Measurements from ENCODE around the gene ATG101. TPM values are rescaled to one million over a fixed set of nuclear protein-coding genes. Genes with fewer than 3 reads are reported as not detected.
A peak's percentile ranks its signal among the peaks of the same experiment; 100 is the strongest.

The ATG101 gene
- total and polyA plus RNA-seq, 4 donors, result 12.9 to 31.8 (median 29.4) TPM

DNA sequence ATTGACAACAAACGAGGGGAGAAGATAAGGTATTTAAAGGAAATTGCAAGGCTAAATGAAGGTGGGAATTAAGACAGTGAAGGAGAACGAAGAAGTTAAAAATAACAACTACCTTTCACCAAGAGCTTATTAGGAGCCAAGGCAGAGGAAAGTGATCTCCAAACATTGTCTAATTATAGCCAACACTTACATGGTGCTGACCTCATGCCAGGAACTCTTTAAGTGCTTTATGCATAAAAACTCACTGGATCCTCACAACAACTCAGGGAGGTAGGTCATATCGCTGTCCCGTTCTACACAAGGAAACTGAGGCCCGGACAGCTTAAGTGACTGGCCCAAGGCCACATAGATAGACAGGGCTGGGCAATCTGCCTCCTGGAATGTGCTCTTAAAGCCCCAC is 43.5 kb upstream of the ATG101 start:
- no peaks in the 10 kb centered on the region for H3K36me3 ChIP-seq (ENCODE audit: control insufficient read depth in 4 of 4, insufficient read depth in 3 of 4, low read depth in 1 of 4, low read length in 3 of 4)
- peaks cover 0 to 22% (median 14%) of the 10 kb centered on the region in 4 donors for H3K4me1 ChIP-seq (ENCODE audit: control insufficient read depth in 4 of 4, insufficient read depth in 4 of 4, low read length in 3 of 4)
- H3K9me3 ChIP-seq (ENCODE audit: control insufficient read depth in 4 of 4, low read length in 3 of 4), result no peaks in the 10 kb centered on the region
- peak overlapping the region; percentile 47 to 66 for H3K27ac ChIP-seq (ENCODE audit: low read depth in 1 of 2, low read length in 2 of 2)
- WGBS, result 64% methylated on average over 5 of the region's 5 CpGs
- H3K4me3 ChIP-seq (ENCODE audit: low read depth in 1 of 3, low read length in 3 of 3), result no peak overlapping the region
- no peaks in the 10 kb centered on the region for H3K27me3 ChIP-seq (ENCODE audit: control insufficient read depth in 4 of 4, insufficient read depth in 4 of 4, low read length in 3 of 4)
- H3K9ac ChIP-seq (ENCODE audit: low read depth in 1 of 2, low read length in 2 of 2), result no peak overlapping the region
- TF ChIP-seq, protein P1, sequence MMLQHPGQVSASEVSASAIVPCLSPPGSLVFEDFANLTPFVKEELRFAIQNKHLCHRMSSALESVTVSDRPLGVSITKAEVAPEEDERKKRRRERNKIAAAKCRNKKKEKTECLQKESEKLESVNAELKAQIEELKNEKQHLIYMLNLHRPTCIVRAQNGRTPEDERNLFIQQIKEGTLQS (IDR thresholded peaks at IDR 0.05), result no peak
- TF ChIP-seq RAD21 (IDR thresholded peaks at IDR 0.05) (no peak), FOXA1 (IDR thresholded peaks at IDR 0.05) (no peak), TAF1 (conservative IDR thresholded peaks at IDR 0.05) (no peak), GABPA (IDR thresholded peaks at IDR 0.05 in 1 of 2, conservative IDR thresholded peaks at IDR 0.05 in 1 of 2) (no peak), HNF4A (conservative IDR thresholded peaks at IDR 0.05) (no peak)
- TF ChIP-seq, protein P2, sequence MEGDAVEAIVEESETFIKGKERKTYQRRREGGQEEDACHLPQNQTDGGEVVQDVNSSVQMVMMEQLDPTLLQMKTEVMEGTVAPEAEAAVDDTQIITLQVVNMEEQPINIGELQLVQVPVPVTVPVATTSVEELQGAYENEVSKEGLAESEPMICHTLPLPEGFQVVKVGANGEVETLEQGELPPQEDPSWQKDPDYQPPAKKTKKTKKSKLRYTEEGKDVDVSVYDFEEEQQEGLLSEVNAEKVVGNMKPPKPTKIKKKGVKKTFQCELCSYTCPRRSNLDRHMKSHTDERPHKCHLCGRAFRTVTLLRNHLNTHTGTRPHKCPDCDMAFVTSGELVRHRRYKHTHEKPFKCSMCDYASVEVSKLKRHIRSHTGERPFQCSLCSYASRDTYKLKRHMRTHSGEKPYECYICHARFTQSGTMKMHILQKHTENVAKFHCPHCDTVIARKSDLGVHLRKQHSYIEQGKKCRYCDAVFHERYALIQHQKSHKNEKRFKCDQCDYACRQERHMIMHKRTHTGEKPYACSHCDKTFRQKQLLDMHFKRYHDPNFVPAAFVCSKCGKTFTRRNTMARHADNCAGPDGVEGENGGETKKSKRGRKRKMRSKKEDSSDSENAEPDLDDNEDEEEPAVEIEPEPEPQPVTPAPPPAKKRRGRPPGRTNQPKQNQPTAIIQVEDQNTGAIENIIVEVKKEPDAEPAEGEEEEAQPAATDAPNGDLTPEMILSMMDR (IDR thresholded peaks at IDR 0.05; ENCODE audit: low read depth, low read length, missing input control), result no peak
- DNase-seq (ENCODE audit: low spot score), result no peak

DNA sequence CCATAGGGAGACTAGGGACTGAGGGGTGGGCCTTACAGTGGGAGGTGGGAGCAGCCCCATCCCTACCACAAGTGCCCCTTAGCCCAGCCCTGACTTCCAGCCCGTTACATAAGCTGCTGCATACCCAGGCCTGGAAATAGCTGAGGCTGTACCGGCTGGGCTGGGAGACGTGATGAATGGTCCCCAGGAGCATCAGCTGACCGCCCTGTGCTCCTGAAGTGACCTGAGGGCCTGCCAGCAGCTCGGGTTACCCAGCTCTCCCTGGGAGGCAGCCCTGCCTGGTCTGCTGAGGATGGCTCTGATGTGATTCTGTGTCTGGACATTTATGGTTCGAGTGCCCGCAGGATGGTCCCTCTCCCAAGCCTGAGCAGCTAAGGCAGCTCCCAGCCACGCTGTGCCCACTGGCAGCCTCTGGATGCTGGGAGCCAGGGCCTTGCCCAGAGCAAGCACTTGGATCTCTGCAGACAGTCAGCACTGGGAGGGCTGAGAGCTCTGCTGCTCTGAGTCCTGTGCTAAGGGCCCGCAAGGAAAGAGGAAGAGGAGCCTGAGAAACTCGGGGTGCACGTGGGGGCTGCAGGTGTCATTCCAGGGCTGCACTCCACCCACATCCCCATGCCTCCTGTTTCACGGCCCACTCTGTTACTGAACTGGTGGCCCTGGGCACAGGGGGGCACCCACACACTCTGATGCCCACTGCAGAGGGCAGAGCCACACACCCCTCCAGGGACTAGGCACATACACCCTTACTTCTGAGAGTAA is 42.5 kb upstream of the ATG101 start:
- 84% methylated on average over 12 of the region's 12 CpGs for WGBS
- no peak for DNase-seq (ENCODE audit: low spot score)
- Histone ChIP-seq H3K9ac (ENCODE audit: low read depth in 1 of 2, low read length in 2 of 2) (no peak overlapping the region), H3K27me3 (ENCODE audit: control insufficient read depth in 4 of 4, insufficient read depth in 4 of 4, low read length in 3 of 4) (no peaks in the 10 kb centered on the region), H3K4me1 (ENCODE audit: control insufficient read depth in 4 of 4, insufficient read depth in 4 of 4, low read length in 3 of 4) (peaks cover 0 to 25% (median 17%) of the 10 kb centered on the region in 4 donors), H3K27ac (ENCODE audit: low read depth in 1 of 2, low read length in 2 of 2) (no peak overlapping the region), H3K4me3 (ENCODE audit: low read depth in 1 of 3, low read length in 3 of 3) (no peak overlapping the region), H3K36me3 (ENCODE audit: control insufficient read depth in 4 of 4, insufficient read depth in 3 of 4, low read depth in 1 of 4, low read length in 3 of 4) (no peaks in the 10 kb centered on the region), H3K9me3 (ENCODE audit: control insufficient read depth in 4 of 4, low read length in 3 of 4) (no peaks in the 10 kb centered on the region)
- TF ChIP-seq, protein P3, sequence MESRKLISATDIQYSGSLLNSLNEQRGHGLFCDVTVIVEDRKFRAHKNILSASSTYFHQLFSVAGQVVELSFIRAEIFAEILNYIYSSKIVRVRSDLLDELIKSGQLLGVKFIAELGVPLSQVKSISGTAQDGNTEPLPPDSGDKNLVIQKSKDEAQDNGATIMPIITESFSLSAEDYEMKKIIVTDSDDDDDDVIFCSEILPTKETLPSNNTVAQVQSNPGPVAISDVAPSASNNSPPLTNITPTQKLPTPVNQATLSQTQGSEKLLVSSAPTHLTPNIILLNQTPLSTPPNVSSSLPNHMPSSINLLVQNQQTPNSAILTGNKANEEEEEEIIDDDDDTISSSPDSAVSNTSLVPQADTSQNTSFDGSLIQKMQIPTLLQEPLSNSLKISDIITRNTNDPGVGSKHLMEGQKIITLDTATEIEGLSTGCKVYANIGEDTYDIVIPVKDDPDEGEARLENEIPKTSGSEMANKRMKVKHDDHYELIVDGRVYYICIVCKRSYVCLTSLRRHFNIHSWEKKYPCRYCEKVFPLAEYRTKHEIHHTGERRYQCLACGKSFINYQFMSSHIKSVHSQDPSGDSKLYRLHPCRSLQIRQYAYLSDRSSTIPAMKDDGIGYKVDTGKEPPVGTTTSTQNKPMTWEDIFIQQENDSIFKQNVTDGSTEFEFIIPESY (IDR thresholded peaks at IDR 0.05), result no peak
- TF ChIP-seq SP1 (IDR thresholded peaks at IDR 0.05) (no peak), HNF4A (conservative IDR thresholded peaks at IDR 0.05) (no peak), RAD21 (IDR thresholded peaks at IDR 0.05) (no peak), JUND (IDR thresholded peaks at IDR 0.05) (no peak), EGR1 (IDR thresholded peaks at IDR 0.05; ENCODE audit: low read depth in 2 of 2) (no peak), NR2F2 (IDR thresholded peaks at IDR 0.05) (no peak), TAF1 (conservative IDR thresholded peaks at IDR 0.05) (no peak), FOXA1 (IDR thresholded peaks at IDR 0.05) (no peak), HNF4G (IDR thresholded peaks at IDR 0.05) (no peak), YY1 (IDR thresholded peaks at IDR 0.05) (no peak), FOXA2 (IDR thresholded peaks at IDR 0.05) (no peak), GABPA (IDR thresholded peaks at IDR 0.05 in 1 of 2, conservative IDR thresholded peaks at IDR 0.05 in 1 of 2) (no peak)
- TF ChIP-seq, protein P4, sequence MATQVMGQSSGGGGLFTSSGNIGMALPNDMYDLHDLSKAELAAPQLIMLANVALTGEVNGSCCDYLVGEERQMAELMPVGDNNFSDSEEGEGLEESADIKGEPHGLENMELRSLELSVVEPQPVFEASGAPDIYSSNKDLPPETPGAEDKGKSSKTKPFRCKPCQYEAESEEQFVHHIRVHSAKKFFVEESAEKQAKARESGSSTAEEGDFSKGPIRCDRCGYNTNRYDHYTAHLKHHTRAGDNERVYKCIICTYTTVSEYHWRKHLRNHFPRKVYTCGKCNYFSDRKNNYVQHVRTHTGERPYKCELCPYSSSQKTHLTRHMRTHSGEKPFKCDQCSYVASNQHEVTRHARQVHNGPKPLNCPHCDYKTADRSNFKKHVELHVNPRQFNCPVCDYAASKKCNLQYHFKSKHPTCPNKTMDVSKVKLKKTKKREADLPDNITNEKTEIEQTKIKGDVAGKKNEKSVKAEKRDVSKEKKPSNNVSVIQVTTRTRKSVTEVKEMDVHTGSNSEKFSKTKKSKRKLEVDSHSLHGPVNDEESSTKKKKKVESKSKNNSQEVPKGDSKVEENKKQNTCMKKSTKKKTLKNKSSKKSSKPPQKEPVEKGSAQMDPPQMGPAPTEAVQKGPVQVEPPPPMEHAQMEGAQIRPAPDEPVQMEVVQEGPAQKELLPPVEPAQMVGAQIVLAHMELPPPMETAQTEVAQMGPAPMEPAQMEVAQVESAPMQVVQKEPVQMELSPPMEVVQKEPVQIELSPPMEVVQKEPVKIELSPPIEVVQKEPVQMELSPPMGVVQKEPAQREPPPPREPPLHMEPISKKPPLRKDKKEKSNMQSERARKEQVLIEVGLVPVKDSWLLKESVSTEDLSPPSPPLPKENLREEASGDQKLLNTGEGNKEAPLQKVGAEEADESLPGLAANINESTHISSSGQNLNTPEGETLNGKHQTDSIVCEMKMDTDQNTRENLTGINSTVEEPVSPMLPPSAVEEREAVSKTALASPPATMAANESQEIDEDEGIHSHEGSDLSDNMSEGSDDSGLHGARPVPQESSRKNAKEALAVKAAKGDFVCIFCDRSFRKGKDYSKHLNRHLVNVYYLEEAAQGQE (IDR thresholded peaks at IDR 0.05), result no peak
- TF ChIP-seq, protein P1 (IDR thresholded peaks at IDR 0.05), result no peak
- TF ChIP-seq, protein P2 (IDR thresholded peaks at IDR 0.05; ENCODE audit: low read depth, low read length, missing input control), result no peak
- TF ChIP-seq, protein P5, sequence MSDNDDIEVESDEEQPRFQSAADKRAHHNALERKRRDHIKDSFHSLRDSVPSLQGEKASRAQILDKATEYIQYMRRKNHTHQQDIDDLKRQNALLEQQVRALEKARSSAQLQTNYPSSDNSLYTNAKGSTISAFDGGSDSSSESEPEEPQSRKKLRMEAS (IDR thresholded peaks at IDR 0.05), result no peak

Data from liver (tissue), 9 donors.